ENCODE results near the gene MCF2L.

GRCh38 chr13:113006660-113007059 lies 37.6 kb downstream of the MCF2L start:
- TF ChIP-seq CTCF (IDR thresholded peaks at IDR 0.05; ENCODE audit: low read length) (no peak), EZH2phosphoT487 (IDR thresholded peaks at IDR 0.05; ENCODE audit: low read length) (no peak)
